GM04504 (cell line): ENCODE results near the gene PSME1.
"Not testable (repeated sequence)": the region's sequence is repeated elsewhere in the genome, so short reads cannot be mapped to it uniquely, and the experiment has no call there.

Source experiments
- DNase-seq: peaks from one replicate; pipeline ENCODE4 v3.0.0-alpha.2; 2012; ENCODE audit warnings: low read depth

Gene PSME1

GRCh38 chr14:24105609-24106239 is 30.3 kb upstream of the PSME1 start:
- DNase-seq, result not testable (repeated sequence)

GRCh38 chr14:24106672-24107271 is 29.2 kb upstream of the PSME1 start:
- DNase-seq, result no peak

- no peak for DNase-seq
These were observed 27.6 kb upstream of the PSME1 start for GRCh38 chr14:24108336-24108874.

GRCh38 chr14:24110060-24110459 is 25.9 kb upstream of the PSME1 start:
- no peak for DNase-seq

GRCh38 chr14:24110523-24110922 is 25.5 kb upstream of the PSME1 start:
- no peak for DNase-seq

- no peak for DNase-seq
These were observed 22.6 kb upstream of the PSME1 start for GRCh38 chr14:24113379-24113800.

- peak; percentile 71 for DNase-seq
These were observed 22.0 kb upstream of the PSME1 start for GRCh38 chr14:24113801-24114531.

- peak; percentile 99 for DNase-seq
These were observed 21.2 kb upstream of the PSME1 start, which contains the start of the genes DCAF11 and NRL for GRCh38 chr14:24114532-24115421. Gene DCAF11, plus strand, starts transcription at chr14:24114777. Its CDS starts 818 bp downstream, at chr14:24115595. Gene NRL, minus strand, starts transcription at chr14:24114949. Its CDS starts 32,101 bp downstream, at chr14:24082848.

GRCh38 chr14:24115422-24116127 is 20.4 kb upstream of the PSME1 start:
- no peak for DNase-seq

GRCh38 chr14:24116128-24116814 is 19.7 kb upstream of the PSME1 start:
- no peak for DNase-seq

- no peak for DNase-seq
These were observed 18.8 kb upstream of the PSME1 start for GRCh38 chr14:24117179-24117578.

GRCh38 chr14:24119691-24120090 is 16.3 kb upstream of the PSME1 start:
- no peak for DNase-seq

GRCh38 chr14:24121210-24121609 is 14.8 kb upstream of the PSME1 start:
- DNase-seq, result no peak

GRCh38 chr14:24122416-24122815 is 13.6 kb upstream of the PSME1 start:
- DNase-seq, result no peak

GRCh38 chr14:24122898-24123297 is 13.1 kb upstream of the PSME1 start:
- DNase-seq, result no peak

- DNase-seq, result no peak
These were observed 12.3 kb upstream of the PSME1 start for GRCh38 chr14:24123424-24124417.

GRCh38 chr14:24126939-24127338 is 9.1 kb upstream of the PSME1 start:
- DNase-seq, result no peak

- no peak for DNase-seq
These were observed 8.3 kb upstream of the PSME1 start for GRCh38 chr14:24127673-24128072.

- DNase-seq, result no peak
These were observed 6.5 kb upstream of the PSME1 start for GRCh38 chr14:24129410-24129998.
